Muscle layer of colon (tissue), 2 donors: ENCODE measurements around the gene C11orf16.
"Not testable (repeated sequence)": the region's sequence is repeated elsewhere in the genome, so short reads cannot be mapped to it uniquely, and the experiment has no call there.

Experiments
- H3K27ac ChIP-seq: one replicate; pipeline ENCODE4 v1.7.0; 2013; ENCODE audit warnings: low read depth, mild to moderate bottlenecking, low read length, moderate library complexity
- H3K27me3 ChIP-seq, 2 donors: one replicate each; pipeline ENCODE4 v1.7.0; 2013; ENCODE audit warnings: low read length in 2 of 2, mild to moderate bottlenecking in 2 of 2; ENCODE audit not compliant: insufficient read depth in 2 of 2, control insufficient read depth in 1 of 2
- H3K36me3 ChIP-seq: one replicate; pipeline ENCODE4 v1.7.0; 2013; ENCODE audit warnings: mild to moderate bottlenecking, low read length; ENCODE audit not compliant: insufficient read depth
- H3K4me1 ChIP-seq: one replicate; pipeline ENCODE4 v1.7.0; 2013; ENCODE audit warnings: mild to moderate bottlenecking, low read length; ENCODE audit not compliant: insufficient read depth
- H3K4me3 ChIP-seq, 2 donors: one replicate each; pipeline ENCODE4 v1.7.0; 2013; ENCODE audit warnings: low read length in 2 of 2, low read depth in 1 of 2, mild to moderate bottlenecking in 1 of 2, moderate library complexity in 1 of 2
- H3K9ac ChIP-seq: one replicate; pipeline ENCODE4 v1.7.0; 2013; ENCODE audit warnings: low read length
- H3K9me3 ChIP-seq: one replicate; pipeline ENCODE4 v1.7.0; 2013; ENCODE audit warnings: mild to moderate bottlenecking, low read length
- donor health status: abdominal sarcoma.
- donor health status: Adenocarcinoma of cecum.

The C11orf16 gene, protein sequence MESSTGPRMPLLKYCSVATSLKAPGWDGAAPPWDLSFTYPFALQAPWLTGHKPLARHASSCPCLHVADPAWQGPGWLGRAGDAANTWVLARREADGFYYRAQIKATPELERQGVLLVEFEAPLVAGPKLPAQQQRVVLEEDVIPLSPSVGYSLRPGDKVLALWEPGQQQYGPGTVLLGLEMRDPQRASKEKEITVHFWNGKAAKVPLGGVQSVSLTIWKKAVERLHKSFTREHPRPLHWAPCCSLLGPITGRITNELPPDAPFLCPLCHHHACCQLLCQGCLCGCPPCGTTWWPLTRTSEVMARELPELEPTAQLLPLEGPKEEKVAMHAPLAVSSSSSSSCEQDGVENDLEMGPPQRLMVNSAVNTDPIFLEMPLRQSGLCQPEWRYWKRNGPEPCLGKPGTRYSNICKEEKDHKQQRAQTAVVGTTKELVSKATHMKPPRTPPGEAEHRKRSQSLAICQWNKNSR

DNA sequence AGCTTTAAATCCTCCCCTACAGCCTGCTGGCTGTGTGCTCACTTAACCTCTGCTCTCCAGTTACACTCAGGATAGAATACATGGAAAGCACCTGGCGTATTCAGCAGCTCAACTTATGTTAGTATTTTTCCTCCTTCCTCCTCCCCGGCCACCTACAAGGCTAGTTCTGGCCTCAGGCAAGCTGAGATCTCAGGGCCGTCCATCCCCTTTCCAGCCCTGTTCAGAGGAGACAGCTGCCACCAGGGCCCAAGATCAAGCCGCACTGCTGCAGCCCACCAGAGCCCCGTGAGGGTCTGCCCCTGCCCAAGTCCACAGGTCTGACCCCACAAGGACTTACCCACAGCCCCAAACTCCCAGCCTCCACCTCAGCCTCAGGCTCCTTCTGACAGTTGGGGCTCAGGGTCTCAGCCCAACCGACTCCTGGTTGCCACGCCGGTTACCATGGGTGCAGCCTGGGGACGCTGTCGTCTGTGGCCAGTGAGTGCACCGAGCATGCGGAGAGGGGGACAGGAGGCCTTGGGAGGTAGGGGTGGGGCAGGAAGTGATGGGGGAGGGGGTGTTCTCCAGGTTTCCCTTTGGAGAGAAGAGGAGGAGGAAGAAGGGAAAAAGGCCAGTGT is at the start of gene C11orf16:
Gene C11orf16 (minus strand): TSS at position 384 of the 617 bp plus-strand sequence. CDS start 639 bp downstream, outside the sequence.
- no peak within 1 kb of the TSS for H3K27ac ChIP-seq
- no peak within 1 kb of the TSS for H3K4me3 ChIP-seq
- H3K36me3 ChIP-seq = no peaks in the 10 kb centered on the region
- H3K9me3 ChIP-seq = no peaks in the 10 kb centered on the region
- no peaks in the 10 kb centered on the region for H3K4me1 ChIP-seq
- H3K27me3 ChIP-seq = no peaks in the 10 kb centered on the region
- H3K9ac ChIP-seq = no peak within 1 kb of the TSS

DNA sequence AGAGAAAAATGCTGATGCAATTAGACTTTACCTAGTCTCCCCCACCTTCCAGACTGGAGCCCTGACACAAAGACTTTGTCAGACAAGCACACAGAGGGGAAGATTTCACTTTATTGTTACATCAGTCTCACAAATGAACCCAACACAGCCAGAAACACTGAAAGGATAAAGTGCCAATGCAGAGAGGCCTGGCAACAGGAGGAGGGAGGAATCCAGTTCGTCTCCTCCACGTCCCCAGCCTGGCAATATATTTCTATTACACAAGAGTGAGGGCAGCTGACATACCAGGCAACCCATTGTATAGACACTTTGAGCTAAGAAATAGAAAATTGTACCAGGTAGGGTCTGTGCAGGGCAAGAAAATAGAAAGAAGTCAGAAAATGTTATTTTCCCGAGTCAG is 47.7 kb upstream of the C11orf16 start:
- Histone ChIP-seq H3K9me3 (no peaks in the 10 kb centered on the region), H3K4me3 (no peak overlapping the region), H3K27ac (no peak overlapping the region), H3K36me3 (no peaks in the 10 kb centered on the region), H3K27me3 (no peaks in the 10 kb centered on the region), H3K4me1 (no peaks in the 10 kb centered on the region), H3K9ac (no peak overlapping the region)

DNA sequence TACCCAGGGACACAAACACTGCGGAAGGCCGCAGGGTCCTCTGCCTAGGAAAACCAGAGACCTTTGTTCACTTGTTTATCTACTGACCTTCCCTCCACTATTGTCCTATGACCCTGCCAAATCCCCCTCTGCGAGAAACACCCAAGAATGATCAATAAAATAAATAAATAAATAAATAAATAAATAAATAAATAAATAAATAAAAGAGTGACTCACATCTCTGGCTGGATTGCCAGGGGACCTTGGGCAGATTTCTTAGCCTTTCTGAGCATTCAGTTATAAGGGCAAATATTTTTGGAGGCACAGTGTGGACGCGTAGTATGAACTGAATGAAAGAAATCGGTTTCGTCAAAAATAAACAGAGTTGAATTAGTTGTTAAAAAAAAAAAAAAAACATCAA is 46.6 kb upstream of the C11orf16 start:
- not testable (repeated sequence) for H3K27me3 ChIP-seq, H3K36me3 ChIP-seq, H3K9me3 ChIP-seq, H3K27ac ChIP-seq, H3K4me1 ChIP-seq, H3K9ac ChIP-seq, H3K4me3 ChIP-seq

DNA sequence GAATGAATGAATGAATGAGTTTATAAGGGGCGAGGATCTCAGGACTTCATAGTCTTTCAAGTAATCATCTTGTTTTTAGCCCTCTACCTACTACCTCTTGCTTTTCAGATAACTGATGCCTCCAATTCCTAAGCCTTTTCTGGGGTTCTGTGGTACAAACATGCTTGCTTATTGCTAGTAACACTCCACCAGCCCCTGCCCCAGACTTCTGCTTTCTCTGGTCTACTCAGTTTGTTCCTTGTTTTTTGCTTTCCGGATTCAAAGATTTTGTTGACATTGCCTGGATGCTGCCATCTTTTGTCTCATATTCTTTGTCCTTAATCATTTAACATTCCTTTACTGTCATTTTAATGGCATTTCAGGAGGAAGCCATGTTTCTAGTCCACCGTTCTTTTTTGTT is 40.4 kb upstream of the C11orf16 start:
- no peak overlapping the region for H3K9ac ChIP-seq
- no peaks in the 10 kb centered on the region for H3K4me1 ChIP-seq
- no peak overlapping the region for H3K4me3 ChIP-seq
- no peaks in the 10 kb centered on the region for H3K36me3 ChIP-seq
- no peak overlapping the region for H3K27ac ChIP-seq
- H3K27me3 ChIP-seq = no peaks in the 10 kb centered on the region
- H3K9me3 ChIP-seq = no peaks in the 10 kb centered on the region

DNA sequence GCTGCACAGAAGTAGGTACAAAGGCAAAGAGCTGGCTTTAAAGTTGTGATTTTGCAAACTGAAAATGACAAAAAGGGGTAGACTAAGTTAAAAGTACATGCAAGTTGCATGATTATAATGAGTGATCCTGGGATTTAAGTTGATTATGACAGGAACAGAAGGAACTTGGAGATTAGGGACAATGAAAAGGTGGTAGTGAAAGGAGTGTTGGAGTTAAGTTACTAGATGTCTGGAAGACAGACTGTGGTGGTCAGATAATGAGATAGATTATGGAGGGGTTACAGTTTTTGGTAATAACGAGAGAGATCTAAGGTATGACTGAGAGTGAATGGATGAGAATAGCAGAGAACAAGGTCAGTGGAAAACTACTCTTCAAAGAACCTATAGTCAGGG is 39.2 kb upstream of the C11orf16 start:
- H3K4me1 ChIP-seq = no peaks in the 10 kb centered on the region
- no peaks in the 10 kb centered on the region for H3K36me3 ChIP-seq
- no peak overlapping the region for H3K27ac ChIP-seq
- H3K27me3 ChIP-seq = no peaks in the 10 kb centered on the region
- no peak overlapping the region for H3K4me3 ChIP-seq
- no peaks in the 10 kb centered on the region for H3K9me3 ChIP-seq
- H3K9ac ChIP-seq = no peak overlapping the region

DNA sequence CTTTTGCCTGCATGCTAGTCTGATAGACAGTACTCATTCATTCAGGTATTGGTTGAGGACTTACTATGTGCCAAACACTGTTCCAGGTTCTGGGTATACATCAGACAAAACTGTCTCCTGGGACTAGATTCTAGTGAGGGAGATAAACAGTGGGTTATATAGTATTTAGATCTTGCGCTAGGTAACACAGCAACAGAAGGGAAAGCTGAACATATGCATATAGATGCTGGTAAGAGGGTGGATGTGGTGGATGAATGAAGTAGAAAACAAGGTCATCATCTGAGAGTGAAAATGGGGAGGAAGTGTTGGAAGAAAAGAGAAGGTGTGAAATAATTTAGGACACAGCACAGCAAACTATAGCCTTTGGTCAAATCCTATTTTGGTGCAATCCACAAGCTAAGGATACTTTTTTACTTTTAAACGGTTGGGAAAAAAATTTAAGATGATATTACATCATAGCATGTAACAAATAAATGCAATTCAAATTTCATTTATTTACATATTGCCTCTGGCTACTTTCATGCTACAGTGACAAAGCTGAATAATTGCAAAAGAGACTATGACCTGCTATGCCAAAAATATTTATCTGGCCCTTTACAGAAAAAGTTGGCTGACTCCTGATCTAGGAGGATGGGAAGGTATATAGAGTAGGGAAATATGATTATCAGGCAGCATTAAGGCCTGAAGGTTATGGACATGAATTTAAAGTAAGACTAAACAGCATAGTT is 38.6 kb upstream of the C11orf16 start:
- Histone ChIP-seq H3K9me3 (no peaks in the 10 kb centered on the region), H3K4me1 (no peaks in the 10 kb centered on the region), H3K27ac (no peak overlapping the region), H3K9ac (no peak overlapping the region), H3K4me3 (no peak overlapping the region), H3K27me3 (no peaks in the 10 kb centered on the region), H3K36me3 (no peaks in the 10 kb centered on the region)

DNA sequence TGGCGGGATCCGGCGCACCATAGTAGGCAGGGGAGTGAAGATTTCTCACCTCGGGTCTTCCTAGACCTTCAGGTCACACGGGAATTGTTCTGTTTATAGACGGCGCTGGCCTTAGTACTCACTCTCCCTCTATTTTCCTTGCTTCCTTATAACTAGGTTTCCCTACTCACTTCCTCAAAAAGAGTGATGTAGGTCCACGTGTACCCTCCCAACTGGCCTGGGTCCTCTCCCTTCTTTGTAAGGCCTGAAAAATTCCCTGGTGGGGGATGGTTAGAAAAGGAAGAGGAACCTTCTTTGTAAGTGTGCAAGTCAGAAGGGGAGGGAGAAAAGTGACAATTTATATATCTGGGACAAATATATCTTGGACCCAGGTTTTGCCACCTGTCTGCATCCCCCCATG is 34.4 kb upstream of the C11orf16 start:
- no peaks in the 10 kb centered on the region for H3K27me3 ChIP-seq
- peaks cover 19% of the 10 kb centered on the region for H3K4me1 ChIP-seq
- H3K27ac ChIP-seq = no peak overlapping the region
- no peak overlapping the region for H3K9ac ChIP-seq
- no peak overlapping the region for H3K4me3 ChIP-seq
- H3K9me3 ChIP-seq = no peaks in the 10 kb centered on the region
- no peaks in the 10 kb centered on the region for H3K36me3 ChIP-seq

DNA sequence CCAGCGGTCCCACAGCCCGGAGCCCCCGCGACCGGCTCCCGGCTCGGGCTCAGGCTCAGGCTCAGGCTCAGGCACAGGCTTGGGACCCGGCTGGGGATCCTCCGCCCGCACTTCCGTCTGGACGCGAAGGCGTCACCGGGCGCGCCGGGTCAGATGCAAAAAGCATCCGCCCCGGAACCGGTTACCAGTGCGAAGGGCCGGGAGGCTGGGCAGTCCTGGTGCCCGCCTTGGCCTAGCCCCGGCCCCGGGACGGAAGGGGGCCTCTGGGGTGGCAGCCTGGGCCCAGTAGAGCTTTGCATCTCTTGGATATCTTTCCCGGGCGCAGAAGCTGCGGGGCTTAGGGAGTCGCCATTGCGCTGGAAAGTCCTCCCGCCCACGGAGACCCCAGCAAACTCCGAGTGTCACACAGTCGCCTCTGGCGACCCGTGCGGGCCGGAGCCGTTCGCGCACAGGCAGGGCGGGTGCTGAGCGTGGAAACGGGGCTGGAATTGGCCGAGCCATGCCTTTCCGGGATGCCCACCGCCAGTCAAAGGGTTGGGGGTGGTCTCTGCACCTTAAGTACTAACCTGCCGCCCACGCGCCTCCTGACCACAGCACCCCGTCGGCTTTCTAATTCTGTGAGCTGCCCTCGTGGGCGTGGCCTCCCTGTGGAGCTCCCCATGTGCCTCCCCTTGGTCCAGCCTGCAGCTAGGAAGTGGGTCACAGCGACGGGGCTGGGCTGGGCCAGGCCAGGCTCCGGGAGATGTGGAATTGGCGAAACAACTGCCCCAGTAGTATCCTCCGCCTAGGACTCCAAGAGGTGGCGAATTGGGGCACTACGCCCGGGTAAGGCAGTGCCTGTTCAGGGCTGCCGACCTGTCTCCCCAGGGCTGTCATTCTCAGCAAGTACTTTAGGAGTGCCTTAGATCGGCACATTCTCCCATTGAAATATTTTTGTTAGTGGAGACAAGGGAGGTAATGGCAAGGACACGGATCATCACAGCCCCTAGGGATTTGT is 31.9 kb upstream of the C11orf16 start, which contains the start of gene TMEM9B:
Gene TMEM9B (minus strand): TSS at position 119 of the 997 bp plus-strand sequence. CDS start 129 bp downstream, outside the sequence.
- no peaks in the 10 kb centered on the region for H3K27me3 ChIP-seq
- H3K27ac ChIP-seq = peak within 1 kb of the TSS; percentile 95
- no peaks in the 10 kb centered on the region for H3K36me3 ChIP-seq
- H3K4me1 ChIP-seq = peaks cover 23% of the 10 kb centered on the region
- H3K9ac ChIP-seq = peak within 1 kb of the TSS; percentile 74
- no peaks in the 10 kb centered on the region for H3K9me3 ChIP-seq
- peak within 1 kb of the TSS; percentile 82 to 96 for H3K4me3 ChIP-seq

DNA sequence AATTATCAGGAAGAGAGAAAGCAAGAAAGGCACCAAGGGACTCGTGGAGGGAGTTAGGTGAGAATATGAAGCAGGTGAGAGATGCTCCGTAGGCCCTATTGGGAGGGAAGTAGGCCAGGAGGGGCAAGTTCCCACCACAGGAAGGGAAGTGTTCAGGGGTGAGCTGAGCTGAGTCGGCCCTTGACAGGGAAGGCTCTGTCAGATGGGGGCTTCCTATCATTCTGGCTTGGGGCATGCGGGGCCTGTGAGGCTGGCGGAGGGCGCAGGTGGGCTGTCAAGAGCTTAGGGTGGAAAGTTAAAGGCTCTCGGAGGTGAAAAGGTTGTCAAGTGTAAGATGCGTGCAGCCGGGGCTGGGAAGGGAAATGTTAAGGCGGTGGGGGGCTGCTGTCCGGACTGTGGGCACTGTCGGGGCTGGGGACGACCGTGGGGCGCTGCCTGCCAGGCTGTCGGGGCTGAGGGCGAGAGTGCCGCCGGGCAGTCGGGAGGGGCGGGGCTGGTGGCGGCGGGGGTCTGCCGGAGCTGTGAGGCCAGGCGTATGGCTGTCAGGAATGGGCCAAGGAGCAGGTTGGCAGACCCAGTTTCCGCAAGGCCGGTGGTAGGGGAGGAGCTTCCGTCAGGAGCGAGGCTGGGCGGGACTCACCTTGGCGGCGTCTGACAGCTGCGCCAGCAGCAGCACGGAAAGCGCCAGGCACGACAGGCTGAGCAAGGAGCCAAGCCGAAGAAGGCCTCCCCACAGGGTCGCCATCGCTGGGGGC is 31.0 kb upstream of the C11orf16 start:
- Histone ChIP-seq H3K9ac (peak overlapping the region; percentile 71), H3K4me1 (peaks cover 29% of the 10 kb centered on the region), H3K36me3 (no peaks in the 10 kb centered on the region)

DNA sequence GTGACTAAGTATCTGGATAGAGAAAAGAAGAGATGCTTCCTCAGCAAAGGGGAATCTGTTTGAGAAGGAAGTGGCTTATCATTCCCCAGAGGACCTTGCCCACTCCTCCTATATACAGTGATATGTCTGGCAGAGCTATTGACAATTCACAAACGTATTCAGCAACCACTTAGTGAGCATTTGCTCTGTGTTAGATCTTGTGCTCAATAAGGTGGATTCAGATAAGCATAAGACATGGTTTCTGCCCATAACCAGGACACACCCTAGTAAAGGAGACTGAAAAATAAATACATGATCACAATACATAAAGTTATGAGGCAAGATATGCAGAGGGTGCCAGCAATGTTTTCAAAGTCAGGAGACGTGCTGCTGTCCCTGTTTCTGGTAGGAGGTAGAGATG is 30.1 kb upstream of the C11orf16 start:
- peaks cover 29% of the 10 kb centered on the region for H3K4me1 ChIP-seq
- H3K9ac ChIP-seq = no peak overlapping the region
- H3K27me3 ChIP-seq = no peaks in the 10 kb centered on the region
- no peaks in the 10 kb centered on the region for H3K9me3 ChIP-seq
- H3K36me3 ChIP-seq = no peaks in the 10 kb centered on the region
- no peak overlapping the region for H3K4me3 ChIP-seq
- H3K27ac ChIP-seq = no peak overlapping the region

More for the DNA sequence above, 31.0 kb upstream of the C11orf16 start:
- no peaks in the 10 kb centered on the region for H3K27me3 ChIP-seq
- H3K4me3 ChIP-seq = peak overlapping the region; percentile 82 to 96
- peak overlapping the region; percentile 95 for H3K27ac ChIP-seq
- no peaks in the 10 kb centered on the region for H3K9me3 ChIP-seq
